Measurements from ENCODE around the gene GRIK1. TPM values are rescaled to one million over a fixed set of nuclear protein-coding genes. Genes with fewer than 3 reads are reported as not detected.

Gene GRIK1
- total and polyA plus RNA-seq, 2 experiments from 2014 or later, result not detected

GRCh38 chr21:29654855-29655254 is 284.9 kb downstream of the GRIK1 start:
- Histone ChIP-seq H3K27ac (no peak overlapping the region), H3K4me3 (no peak overlapping the region), H3K9me2 (ENCODE audit: insufficient read depth) (no peaks in the 10 kb centered on the region), H2AFZ (no peak overlapping the region), H3K4me1 (ENCODE audit: insufficient read depth) (peaks cover 10% of the 10 kb centered on the region), H3K27me3 (replicated peaks; ENCODE audit: insufficient read depth) (no peaks in the 10 kb centered on the region), H4K20me1 (ENCODE audit: insufficient read depth) (no peaks in the 10 kb centered on the region), H3K36me3 (ENCODE audit: low read depth) (no peaks in the 10 kb centered on the region), H3K4me2 (ENCODE audit: unreplicated experiment) (no peak overlapping the region), H3K9me3 (ENCODE audit: low read depth) (no peaks in the 10 kb centered on the region), H3K79me2 (ENCODE audit: insufficient read depth) (no peaks in the 10 kb centered on the region), H3F3A (ENCODE audit: insufficient read depth) (no peaks in the 10 kb centered on the region; the same call in 1 of the 2 replicates), H3K9ac (no peak overlapping the region)
- in situ Hi-C loops (cut with MboI), result no loop called here
- WGBS, 2 experiments (ENCODE audit: low coverage in 1 of 2, low lambda C conversion rate in 2 of 2, missing lambda C conversion rate in 2 of 2), result 93 to 99% methylated on average over 3 of the region's 3 CpGs
- TF ChIP-seq EZH2 (IDR thresholded peaks at IDR 0.05; ENCODE audit: insufficient read depth, poor library complexity, severe bottlenecking) (no peak), EZH2phosphoT487 (IDR thresholded peaks at IDR 0.05; ENCODE audit: insufficient read depth, low read depth) (no peak)
- DNase-seq, result no peak

DNA sequence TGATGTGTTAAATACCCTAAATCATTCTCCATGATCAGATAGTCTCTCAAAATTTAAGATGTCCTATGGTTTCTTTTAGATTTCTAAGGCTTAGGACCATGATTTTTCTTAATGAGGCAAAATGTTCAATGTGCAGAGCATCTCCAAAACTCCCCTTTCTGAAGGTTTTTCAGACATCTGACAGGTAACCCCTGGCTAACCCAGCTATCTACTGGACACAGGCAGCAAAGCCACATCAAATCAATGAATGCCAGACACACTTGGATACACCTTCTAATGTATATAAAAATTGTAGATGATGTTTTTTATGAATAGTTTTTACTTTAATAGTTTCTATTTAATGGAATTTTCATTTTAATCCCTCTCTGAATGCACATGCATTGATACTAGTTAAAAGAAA is 285.6 kb downstream of the GRIK1 start:
- Histone ChIP-seq H2AFZ (no peak overlapping the region), H3K27ac (no peak overlapping the region), H3K9ac (no peak overlapping the region), H3K4me3 (no peak overlapping the region), H3K4me2 (ENCODE audit: unreplicated experiment) (no peak overlapping the region), H3F3A (ENCODE audit: insufficient read depth) (no peaks in the 10 kb centered on the region; the same call in 1 of the 2 replicates), H4K20me1 (ENCODE audit: insufficient read depth) (no peaks in the 10 kb centered on the region), H3K36me3 (ENCODE audit: low read depth) (no peaks in the 10 kb centered on the region), H3K9me2 (ENCODE audit: insufficient read depth) (no peaks in the 10 kb centered on the region), H3K4me1 (ENCODE audit: insufficient read depth) (peaks cover 10% of the 10 kb centered on the region), H3K27me3 (replicated peaks; ENCODE audit: insufficient read depth) (no peaks in the 10 kb centered on the region), H3K79me2 (ENCODE audit: insufficient read depth) (no peaks in the 10 kb centered on the region), H3K9me3 (ENCODE audit: low read depth) (no peaks in the 10 kb centered on the region)
- TF ChIP-seq EZH2 (IDR thresholded peaks at IDR 0.05; ENCODE audit: insufficient read depth, poor library complexity, severe bottlenecking), result no peak
- no peak for TF ChIP-seq EZH2phosphoT487 (IDR thresholded peaks at IDR 0.05; ENCODE audit: insufficient read depth, low read depth)
- in situ Hi-C loops (cut with MboI), result no loop called here
- no peak for DNase-seq

DNA sequence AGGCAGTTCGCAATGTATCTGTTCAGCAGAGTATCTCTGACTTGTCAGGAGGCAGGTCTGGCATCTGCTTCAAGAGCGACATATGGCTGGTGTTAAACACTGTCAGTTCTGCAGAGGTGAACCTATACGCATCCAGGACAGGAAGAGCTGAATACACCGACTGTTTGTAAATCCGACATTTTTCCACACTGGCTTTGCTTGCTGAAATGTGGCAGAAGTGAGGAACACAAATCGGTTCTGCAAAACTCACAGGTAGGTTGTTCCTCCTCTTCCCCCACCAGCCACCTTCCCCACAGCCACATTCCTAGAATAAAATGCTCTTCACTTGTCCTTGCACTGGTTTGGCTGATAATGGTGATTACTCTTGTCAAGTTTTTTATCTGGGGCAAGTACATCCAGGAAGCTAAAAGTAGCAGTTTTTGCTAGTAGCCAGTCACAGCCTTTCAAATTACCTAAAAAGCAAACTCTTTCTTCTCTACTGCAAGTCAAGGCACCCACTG is 289.2 kb downstream of the GRIK1 start:
- Histone ChIP-seq H3F3A (ENCODE audit: insufficient read depth) (no peaks in the 10 kb centered on the region), H3K27me3 (replicated peaks; ENCODE audit: insufficient read depth) (no peaks in the 10 kb centered on the region), H3K9me2 (ENCODE audit: insufficient read depth) (no peaks in the 10 kb centered on the region), H3K79me2 (ENCODE audit: insufficient read depth) (no peaks in the 10 kb centered on the region), H3K27ac (no peak overlapping the region), H2AFZ (no peak overlapping the region), H3K9ac (no peak overlapping the region), H4K20me1 (ENCODE audit: insufficient read depth) (no peaks in the 10 kb centered on the region), H3K4me2 (ENCODE audit: unreplicated experiment) (no peak overlapping the region), H3K36me3 (ENCODE audit: low read depth) (no peaks in the 10 kb centered on the region), H3K4me1 (ENCODE audit: insufficient read depth) (no peaks in the 10 kb centered on the region), H3K4me3 (no peak overlapping the region), H3K9me3 (ENCODE audit: low read depth) (no peaks in the 10 kb centered on the region)
- WGBS, 2 experiments (ENCODE audit: low coverage in 1 of 2, low lambda C conversion rate in 2 of 2, missing lambda C conversion rate in 2 of 2), result 58 to 68% methylated on average over 6 of the region's 6 CpGs
- in situ Hi-C loops (cut with MboI), result no loop called here
- no peak for DNase-seq
- TF ChIP-seq EZH2 (IDR thresholded peaks at IDR 0.05; ENCODE audit: insufficient read depth, poor library complexity, severe bottlenecking), result no peak
- no peak for TF ChIP-seq EZH2phosphoT487 (IDR thresholded peaks at IDR 0.05; ENCODE audit: insufficient read depth, low read depth)

- no peaks in the 10 kb centered on the region for H3K4me1 ChIP-seq (ENCODE audit: insufficient read depth)
- no peaks in the 10 kb centered on the region for H3K79me2 ChIP-seq (ENCODE audit: insufficient read depth)
- no peaks in the 10 kb centered on the region for H3K27me3 ChIP-seq (replicated peaks; ENCODE audit: insufficient read depth)
- no peaks in the 10 kb centered on the region for H3F3A ChIP-seq (ENCODE audit: insufficient read depth)
- no peak overlapping the region for H3K4me3 ChIP-seq
- no peaks in the 10 kb centered on the region for H3K36me3 ChIP-seq (ENCODE audit: low read depth)
- H3K4me2 ChIP-seq (ENCODE audit: unreplicated experiment), result no peak overlapping the region
- no peaks in the 10 kb centered on the region for H3K9me2 ChIP-seq (ENCODE audit: insufficient read depth)
- H2AFZ ChIP-seq, result no peak overlapping the region
- no peaks in the 10 kb centered on the region for H3K9me3 ChIP-seq (ENCODE audit: low read depth)
- 88 to 91% methylated on average over 5 of the region's 5 CpGs for WGBS, 2 experiments (ENCODE audit: low coverage in 1 of 2, low lambda C conversion rate in 2 of 2, missing lambda C conversion rate in 2 of 2)
- TF ChIP-seq EZH2 (IDR thresholded peaks at IDR 0.05; ENCODE audit: insufficient read depth, poor library complexity, severe bottlenecking), result no peak
- TF ChIP-seq EZH2phosphoT487 (IDR thresholded peaks at IDR 0.05; ENCODE audit: insufficient read depth, low read depth), result no peak
- H3K9ac ChIP-seq, result no peak overlapping the region
- in situ Hi-C loops (cut with MboI), result no loop called here
- H3K27ac ChIP-seq, result no peak overlapping the region
- H4K20me1 ChIP-seq (ENCODE audit: insufficient read depth), result no peaks in the 10 kb centered on the region
- DNase-seq, result no peak
Observed at GRCh38 chr21:29649406-29649814, 290.4 kb downstream of the GRIK1 start.

DNA sequence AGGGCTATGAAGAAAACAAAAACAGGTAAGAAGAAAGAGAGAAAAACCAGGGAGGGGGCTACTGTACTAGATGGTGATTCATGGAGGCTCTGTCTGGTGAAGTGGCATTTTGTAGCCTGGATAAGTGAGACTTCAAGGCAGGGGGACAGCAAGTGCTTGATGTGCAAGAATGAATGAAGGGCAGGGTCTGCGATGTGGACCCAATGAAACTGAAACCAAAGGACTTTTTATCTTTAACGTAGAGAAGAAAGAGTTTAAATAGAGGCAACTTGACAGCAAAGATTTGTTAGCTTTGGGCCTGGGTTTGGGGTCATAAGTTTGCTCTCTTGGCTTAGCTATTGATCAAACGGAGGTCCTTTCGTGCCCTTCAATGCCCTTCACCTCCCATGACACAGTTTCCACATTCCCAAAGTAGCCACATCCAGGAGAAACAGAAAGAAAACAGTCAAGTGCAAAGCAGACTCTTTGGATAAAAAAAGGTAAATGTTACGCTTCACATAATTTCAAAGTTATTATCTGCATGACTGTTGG is 291.0 kb downstream of the GRIK1 start:
- H3K4me3 ChIP-seq, result no peak overlapping the region
- H3K4me1 ChIP-seq (ENCODE audit: insufficient read depth), result no peaks in the 10 kb centered on the region
- no peak for TF ChIP-seq EZH2 (IDR thresholded peaks at IDR 0.05; ENCODE audit: insufficient read depth, poor library complexity, severe bottlenecking)
- no peak for TF ChIP-seq EZH2phosphoT487 (IDR thresholded peaks at IDR 0.05; ENCODE audit: insufficient read depth, low read depth)
- H3K36me3 ChIP-seq (ENCODE audit: low read depth), result no peaks in the 10 kb centered on the region
- H3K9ac ChIP-seq, result no peak overlapping the region
- 74 to 79% methylated on average over 5 of the region's 5 CpGs for WGBS, 2 experiments (ENCODE audit: low coverage in 1 of 2, low lambda C conversion rate in 2 of 2, missing lambda C conversion rate in 2 of 2)
- no peak overlapping the region for H3K4me2 ChIP-seq (ENCODE audit: unreplicated experiment)
- in situ Hi-C loops (cut with MboI), result no loop called here
- H3K9me2 ChIP-seq (ENCODE audit: insufficient read depth), result no peaks in the 10 kb centered on the region
- no peaks in the 10 kb centered on the region for H3K9me3 ChIP-seq (ENCODE audit: low read depth)
- H4K20me1 ChIP-seq (ENCODE audit: insufficient read depth), result no peaks in the 10 kb centered on the region
- no peak for DNase-seq
- H3K27ac ChIP-seq, result no peak overlapping the region
- H3K27me3 ChIP-seq (replicated peaks; ENCODE audit: insufficient read depth), result no peaks in the 10 kb centered on the region
- no peaks in the 10 kb centered on the region for H3F3A ChIP-seq (ENCODE audit: insufficient read depth)
- no peak overlapping the region for H2AFZ ChIP-seq
- no peaks in the 10 kb centered on the region for H3K79me2 ChIP-seq (ENCODE audit: insufficient read depth)
